Midbrain (tissue), 1 donor: Measurements from ENCODE around the gene TACR1.
"Not testable (repeated sequence)": the region's sequence is repeated elsewhere in the genome, so short reads cannot be mapped to it uniquely, and the experiment has no call there.

ENCODE experiments used
- DNase-seq: peaks from one replicate; lab custom pipeline; 2025; lab: John Stamatoyannopoulos, UW

Gene TACR1

DNA sequence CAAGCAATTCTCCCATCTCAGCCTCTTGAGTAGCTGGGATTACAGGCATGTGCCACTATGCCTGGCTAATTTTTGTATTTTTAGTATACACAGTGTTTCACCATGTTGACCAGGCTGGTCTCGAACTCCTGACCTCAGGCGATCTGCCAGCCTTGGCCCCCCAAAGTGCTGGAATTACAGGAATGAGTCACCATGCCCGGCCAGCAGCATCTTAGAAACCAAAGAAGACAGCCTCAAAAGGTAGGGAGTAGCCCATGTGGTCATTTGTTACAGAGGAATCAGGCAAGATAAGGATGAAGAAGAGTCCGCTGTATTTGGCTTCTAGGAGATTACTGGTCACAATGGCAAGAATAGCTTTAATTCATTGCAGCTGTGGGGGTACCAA lies 53.1 kb downstream of the TACR1 start:
- DNase-seq, result not testable (repeated sequence)

DNA sequence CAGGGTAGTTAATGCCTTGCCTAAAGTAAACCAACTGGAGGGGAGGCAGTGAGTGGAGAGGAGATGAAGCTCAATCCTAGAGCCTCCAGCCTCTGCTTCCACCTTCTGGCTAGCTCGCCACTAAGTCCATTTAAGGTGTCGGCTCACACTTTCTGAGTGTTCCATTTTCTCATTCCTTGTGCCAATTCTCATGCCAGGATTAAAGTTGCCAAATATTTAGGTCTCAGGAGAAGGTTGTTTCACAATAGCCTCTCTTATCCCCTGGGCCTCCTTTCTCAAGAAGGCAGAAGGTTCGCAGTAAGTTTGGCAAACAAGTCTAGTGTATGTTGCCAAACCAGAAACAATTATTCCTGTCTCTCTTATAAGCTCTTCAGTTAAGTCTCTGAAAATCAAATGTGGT lies 57.2 kb downstream of the TACR1 start:
- no peak for DNase-seq

DNA sequence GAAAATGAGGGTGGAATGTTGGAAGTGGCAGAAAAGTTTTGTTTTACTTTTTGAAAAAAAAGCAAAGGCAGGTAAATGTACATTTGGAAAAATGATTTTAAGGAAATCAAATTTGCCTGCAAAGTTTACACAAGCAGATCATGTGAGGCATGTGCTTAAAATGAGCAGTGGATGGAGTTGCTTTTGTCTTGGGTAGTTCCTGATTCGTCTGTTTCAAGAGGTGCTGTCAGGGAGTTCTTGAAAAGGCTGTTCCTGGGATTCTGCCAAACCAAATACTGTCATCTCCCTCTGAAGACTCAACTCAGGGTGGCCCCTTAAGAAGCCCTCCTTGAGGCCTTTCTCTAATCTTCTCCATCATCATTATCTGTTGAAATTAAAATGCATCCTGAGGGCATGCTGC lies 59.0 kb downstream of the TACR1 start:
- DNase-seq, result no peak

DNA sequence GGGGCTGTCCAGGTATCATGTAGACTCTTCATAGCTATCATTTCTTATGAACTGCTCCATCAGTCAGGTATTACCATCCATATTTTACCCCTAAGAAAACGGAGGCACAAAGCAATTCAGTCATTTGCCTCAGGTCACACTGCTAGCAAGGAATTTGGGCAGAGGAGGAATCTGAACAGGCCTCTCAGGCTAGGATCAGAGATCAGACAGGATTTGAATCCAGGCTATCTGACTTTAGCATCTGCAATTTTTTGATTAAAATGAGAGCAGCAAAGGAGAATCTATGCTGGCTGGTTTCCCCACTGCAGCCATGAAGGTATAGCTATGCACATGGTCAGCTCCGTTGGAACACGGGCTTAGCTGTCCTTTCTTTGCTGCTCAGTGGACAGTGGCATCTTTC lies 60.1 kb downstream of the TACR1 start:
- DNase-seq, result no peak

DNA sequence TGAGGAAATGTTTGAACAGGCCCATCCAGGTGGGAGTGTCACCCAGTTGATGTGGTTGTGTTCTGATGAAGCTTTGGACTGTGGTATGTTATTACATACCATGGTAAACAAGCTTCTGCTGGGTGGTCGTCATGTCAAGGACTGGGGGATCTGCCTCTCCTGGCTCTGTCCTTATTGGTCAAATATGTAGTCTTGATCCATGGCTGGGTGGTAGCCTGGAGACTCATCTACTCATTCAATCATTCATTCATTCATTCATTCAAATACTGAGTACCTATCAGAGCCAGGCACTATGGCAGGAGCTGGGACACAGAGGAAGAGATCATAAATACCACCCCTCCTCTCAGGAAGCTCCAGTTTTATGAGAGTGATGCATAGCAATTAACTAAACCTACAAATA lies 60.8 kb downstream of the TACR1 start:
- DNase-seq, result no peak

DNA sequence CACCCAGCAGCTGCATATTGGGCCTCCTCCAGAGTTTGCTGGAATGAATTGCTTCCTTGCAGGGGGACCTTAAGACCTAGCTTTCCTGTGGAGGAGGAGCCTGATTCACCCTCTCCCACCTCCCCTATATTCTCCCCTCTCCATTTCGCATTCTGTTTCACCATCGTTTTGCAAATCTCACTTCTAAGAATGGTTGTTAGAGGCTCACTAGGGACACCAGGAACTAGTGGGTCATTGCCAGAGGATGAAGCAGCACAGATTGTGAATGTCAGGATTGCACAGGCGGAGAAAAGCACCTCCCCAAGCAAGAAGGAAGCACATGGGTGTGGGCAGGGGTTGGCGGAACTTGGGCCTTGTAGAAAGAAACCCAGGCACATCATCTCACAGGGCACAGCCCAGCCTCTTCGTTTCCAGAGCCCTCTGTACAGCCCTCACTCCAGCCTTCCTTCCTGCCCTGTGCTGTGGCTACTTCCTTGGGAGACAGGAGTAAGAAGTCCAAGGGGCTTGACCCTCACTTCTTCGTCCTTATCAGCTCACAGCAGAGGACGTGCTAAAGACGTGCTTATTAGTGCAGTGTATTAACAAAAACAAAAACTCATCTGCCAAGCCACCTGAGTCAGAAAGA lies 63.4 kb downstream of the TACR1 start:
- DNase-seq, result no peak

DNA sequence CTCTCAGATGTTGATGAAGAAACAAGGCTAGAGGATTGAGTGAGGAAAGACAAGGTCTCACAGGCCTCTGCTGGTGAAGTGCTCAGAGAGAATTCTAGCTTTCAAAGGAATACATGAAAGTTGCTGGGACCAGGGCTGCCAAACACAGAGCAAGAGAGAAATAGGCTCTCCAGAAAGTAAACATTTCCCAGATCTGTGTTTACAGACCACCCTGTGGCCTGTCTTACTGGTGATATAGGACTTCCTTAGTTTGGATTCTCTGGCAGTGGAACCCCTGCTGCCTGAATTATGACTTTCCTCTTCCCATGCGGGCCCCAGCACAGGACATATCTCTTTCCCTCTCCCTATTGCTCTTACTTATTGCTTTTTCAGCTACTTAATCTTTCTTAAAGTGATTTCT lies 64.5 kb downstream of the TACR1 start:
- DNase-seq, result no peak

DNA sequence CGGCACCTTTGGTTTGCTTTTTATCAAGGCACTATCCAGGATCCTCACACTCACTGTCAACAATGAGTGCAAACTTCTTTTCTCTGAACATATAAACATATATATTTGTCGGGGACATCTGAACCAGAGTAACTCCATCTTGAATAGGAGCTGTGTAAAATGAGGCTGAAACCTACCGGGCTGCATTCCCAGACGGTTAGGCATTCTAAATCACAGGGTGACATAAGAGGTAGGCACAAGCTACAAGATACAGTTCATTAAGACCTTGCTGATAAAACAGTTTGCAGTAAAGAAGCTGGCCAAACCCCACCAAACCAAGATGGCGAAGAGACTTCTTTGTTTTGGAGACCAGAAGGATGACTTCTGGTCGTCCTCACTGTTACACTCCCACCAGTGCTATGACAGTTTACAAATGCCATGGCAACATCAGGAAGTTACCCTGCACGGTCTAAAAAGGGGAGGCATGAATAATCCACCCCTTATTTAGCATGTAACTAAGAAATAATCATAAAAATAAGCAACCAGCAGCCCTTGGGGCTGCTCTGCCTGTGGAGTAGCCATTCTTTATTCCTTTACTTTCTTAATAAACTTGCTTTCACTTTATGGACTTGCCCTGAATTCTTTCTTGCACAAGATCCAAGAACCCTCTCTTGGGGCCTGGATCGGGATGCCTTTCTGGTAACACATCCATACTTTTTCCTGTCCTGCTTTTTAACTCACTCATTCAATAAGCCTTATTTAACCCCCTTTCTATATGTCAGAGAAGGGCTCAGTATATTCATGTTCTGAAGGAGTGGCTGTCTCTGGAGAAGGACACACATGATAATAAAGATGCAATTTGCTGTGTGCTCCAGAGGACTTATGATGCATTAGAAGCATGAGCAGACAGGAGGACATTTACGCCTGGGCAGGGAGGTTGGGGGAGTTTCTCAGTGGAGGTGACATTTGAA lies 65.4 kb downstream of the TACR1 start:
- DNase-seq, result no peak

DNA sequence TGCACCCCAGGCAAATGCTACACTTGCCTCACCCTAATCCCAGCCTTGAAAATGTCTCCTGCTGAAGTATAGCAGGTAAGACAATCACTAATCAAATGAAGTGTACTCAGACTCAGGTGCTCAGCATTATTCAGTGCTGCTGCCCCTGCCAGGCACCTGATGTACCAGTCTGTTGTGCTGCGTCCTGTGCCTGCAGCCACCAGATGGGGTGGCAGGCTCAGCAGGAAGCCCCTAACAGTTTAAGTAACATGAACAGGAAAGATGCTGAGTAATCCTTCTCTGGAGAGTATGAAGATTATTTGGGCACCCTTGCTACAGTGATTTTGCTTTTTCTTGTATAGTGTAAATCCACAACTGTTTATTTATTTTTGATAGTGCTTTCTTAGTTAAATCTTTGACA lies 69.1 kb downstream of the TACR1 start:
- DNase-seq, result no peak

DNA sequence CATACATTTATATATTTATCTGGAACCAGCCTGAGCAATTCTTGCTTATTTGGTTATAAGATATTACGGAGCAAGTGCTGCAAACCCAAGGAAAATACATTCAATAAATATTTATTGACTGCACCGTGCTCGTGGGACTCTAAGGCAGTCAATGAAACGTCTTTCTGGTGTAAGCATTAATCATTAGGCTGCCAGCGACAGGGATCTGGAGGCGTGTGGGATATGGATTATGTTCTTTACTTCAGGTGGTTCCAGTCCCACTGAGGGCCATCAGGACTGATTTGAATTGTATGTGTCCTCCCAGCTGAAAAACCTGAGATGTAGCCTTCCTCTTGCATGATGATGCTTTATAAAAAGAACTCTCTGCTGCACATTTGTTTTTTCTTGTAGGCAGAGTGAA lies 75.4 kb downstream of the TACR1 start:
- no peak for DNase-seq

DNA sequence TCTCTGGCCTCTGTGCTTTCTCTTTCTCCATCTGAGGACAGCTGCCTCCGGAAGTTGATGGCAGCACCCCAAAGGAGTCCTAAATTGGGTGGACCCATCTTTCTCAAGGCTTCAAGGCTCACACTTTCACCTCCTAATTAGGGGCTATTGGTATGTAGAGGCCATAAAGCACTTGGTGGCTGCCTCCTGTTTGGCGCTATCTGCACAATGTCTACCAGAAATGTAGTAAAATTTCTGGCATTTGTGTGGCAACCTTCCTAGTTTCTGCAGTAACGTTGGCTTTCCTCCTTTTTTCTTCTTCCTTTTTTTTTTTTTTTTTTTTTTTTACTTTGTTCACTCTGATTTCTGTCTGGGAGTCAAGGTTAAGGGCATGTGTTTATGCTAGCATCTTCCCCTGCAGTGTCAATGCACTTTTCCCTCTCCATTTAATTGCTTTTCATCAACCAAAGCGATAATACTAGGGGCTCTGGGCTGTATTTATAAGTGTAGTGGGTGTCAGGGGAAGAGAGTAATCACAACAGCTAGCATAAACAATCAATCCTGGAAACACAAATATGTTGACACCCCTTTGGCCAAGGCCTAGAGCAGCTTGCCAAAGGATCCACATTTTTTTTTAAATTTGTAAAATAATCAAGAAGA lies 86.0 kb downstream of the TACR1 start:
- no peak for DNase-seq

DNA sequence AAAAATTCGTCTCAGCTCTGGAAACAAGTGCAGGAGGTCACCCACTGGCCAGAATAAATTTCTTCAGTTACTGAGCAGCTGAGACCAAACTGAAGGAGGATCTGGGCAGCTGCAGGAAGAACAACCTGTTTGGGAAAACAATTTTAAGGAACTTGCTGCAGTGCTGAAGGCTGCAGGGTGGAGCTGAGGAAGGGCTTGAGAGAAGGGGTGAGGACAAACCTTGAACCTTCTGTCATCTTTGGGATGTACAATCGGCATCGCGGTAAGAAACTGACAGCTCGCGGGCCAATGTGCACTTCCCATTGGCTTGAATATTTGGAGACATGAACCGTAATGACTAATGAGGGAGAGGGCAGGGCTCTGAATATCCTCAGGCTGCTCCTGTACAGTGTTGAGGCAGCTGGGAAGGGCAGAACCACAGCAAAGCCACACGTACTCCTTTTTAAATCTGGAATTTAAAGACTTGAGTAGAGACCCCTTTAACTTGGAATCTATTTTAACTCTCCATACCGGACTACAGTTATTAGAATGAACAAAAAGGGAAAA lies 90.3 kb downstream of the TACR1 start:
- DNase-seq, result no peak

DNA sequence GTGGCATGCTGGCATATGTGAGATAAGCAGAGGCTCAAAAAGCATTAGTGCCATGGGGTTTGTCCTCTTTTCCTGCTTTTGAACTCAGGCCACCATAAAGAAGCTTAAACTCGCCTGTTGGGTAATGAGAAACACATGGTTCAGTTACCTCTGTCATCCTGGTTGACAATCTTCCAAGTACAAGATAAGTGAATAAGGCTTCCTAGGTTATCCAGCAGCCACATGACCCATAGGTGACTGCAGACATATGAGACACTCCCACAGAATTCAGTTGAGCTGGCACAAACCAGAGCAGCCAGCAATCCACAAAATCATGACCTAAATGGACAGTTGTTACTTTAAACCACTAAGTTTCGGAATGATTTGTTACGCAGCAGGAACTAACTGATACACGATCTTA lies 97.3 kb downstream of the TACR1 start:
- no peak for DNase-seq

DNA sequence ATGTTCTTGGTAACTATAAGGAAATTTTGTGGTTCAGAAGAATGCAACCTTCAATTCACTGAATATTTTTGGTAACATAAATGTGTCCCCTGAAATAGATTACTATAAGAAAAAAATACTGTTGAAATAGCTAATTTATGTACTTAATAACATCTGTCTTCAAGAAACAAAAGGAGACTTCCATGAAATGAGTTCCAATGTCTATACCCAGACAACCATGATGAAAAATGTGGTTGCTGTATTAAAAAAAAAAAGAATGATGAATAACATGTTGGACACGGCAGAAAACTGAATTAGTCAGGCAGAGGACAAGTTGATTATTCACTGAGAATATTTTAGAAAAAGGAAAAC lies 98.5 kb downstream of the TACR1 start:
- DNase-seq, result no peak

DNA sequence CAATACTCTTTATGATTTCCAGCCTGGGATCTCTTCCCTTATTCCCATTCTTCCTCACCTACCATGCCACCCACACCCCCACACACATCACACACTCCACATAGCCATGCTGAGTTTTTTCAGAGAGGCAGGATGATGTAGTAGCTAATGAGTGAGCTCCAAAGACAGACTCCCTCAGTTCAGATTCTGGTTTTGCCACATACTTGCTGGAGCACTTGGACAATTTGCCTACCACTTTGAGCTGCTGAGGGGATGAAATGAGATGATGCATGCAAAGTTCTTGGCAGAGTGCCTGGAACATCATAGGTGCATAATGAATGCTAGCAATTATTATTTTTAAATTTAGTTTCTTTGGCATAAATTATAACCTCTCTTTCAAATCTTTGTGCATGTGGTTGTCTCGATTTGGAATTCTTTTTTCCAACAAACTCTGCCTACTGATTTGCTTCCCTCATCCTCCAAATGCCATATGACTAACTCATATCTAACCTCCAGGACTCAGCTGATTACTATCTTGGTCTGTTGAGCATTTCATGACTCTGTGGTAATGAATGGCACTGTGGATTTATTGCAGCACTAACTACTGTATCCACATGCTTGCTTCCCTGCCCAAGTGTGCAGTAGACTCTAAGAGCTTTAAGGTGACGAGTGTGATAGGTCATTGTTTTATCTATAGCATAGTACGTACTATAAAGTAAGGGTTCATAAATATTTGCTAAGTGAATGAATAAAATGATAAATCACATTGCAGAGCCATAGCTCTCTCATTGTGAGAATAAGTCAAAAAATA lies 99.1 kb downstream of the TACR1 start:
- no peak for DNase-seq

DNA sequence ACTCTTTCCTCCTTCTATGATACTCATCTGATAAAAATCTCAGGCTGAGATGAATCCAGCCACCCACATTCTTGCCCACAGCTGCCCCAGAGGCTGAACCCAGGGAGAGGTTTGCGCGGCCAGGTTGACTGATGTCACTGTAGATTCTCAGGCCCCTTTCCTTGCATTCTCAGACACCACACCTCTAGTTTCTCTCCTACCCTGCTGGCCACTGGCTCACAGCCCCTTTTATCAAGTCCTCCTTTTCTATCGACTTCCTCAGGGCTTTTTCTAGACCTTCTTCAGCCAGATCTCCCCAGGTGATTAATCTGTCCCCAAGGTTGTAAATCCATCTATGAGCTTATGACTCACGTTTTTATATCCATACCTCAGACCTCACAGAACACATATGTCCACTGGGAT lies 99.8 kb downstream of the TACR1 start:
- DNase-seq, result no peak

DNA sequence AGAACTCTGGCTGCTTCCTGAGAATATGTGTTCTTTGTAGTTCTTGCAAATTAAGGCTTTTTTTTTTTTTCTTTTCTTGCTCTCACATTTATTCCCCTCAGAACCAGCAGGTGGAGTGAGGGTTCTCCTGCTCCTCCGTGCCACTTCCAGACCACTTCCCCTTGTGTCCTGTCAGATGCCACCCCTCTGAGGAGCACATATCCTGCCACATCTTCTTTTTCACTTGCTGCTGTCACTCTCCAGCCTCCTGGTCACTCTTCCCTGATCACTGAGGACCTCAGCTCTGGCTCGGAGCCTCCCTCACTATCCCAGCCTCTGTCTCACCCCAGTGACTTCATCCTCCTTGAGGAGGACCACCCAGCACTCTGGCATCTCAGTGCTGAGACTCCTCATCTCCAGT lies 100.5 kb downstream of the TACR1 start:
- DNase-seq, result no peak

DNA sequence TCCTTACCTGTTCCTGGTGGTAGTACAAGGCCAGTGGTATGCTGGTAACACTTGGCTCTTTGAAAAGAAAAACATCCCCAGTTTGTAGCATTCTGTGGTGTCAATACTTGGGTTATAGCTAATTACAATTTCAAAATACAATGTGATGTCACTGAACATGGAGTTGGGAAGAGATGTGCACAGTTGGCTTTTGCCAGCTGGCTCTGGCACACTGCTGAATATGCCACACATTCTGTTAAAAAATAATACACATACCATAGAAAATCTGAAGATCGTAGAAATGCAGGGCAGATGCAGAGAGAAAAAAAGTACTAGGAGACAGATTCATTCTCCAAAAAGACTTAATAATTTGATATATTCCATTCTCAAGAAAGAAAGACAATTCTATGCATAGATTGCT lies 101.5 kb downstream of the TACR1 start:
- DNase-seq, result no peak

DNA sequence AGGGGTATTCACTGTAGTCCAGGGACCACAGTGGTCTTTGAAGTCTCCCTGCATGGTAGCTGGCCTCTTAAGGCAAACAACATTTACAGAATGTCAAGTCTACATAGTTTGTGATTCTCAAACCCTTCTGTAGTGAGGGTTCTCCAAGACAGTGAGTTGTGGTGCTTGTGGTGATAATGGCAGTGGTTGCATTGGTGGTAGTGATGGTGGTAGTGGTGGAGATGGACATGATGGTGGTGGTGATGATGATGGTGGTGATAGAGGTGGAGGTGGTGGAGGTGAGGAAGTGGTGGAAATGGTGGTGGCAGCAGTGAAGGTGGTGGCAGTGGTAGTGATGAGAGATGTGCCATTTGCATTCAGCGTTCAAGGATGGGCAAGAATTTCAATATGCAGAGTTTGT lies 104.9 kb downstream of the TACR1 start:
- no peak for DNase-seq

DNA sequence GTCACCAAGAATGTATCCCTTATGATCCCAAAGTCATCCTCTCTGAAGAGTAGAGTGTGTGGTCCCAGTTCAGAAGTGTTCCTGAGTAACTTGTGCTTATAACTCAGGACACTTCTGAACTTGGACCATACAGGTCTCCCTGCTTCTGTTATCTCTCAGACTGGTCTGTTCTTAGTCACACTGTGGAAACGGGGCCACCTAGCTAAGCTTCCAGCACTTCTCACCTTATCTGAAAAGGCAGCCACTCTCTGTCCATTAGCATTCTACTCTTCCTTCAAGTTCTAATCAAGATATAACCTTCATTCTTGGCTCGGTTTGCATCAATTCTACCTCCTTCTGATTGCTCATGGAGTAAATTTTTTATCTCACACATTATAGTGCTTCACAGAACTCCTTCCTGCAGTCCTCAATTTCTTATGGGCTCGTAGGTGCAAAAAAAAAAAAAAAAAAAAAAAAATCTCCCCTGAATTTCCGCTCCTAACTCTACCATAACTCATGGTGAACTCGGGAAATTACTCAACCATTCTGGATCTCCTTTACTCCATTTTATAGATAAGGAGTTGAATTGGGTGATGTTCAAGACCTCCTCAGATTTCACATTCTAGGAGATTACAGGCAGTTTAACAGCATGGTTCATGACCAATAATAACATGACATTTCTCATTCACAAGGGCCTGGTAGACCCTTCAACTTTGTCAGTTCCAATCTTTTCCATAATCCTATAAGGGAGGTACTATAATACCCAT lies 108.4 kb downstream of the TACR1 start:
- DNase-seq, result no peak

DNA sequence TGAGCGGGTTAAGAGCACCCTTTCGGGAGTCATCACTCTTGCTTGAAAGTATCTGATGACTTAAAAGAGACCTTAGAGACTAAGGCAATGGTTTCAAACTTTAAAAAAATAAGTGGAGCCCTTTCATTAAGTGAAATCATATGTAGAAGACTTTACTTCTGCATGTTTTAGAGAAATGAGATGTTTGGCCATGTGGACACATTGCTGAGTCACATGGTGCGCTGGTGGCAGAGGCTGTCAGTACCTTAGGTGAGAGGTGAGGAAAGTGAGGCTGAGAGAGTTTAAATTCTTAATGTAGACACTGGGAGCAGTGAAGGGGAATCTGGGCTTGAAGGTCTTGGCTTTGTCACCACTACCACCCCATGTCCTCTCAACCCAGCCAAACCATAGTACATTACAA lies 109.8 kb downstream of the TACR1 start:
- no peak for DNase-seq
